HG03060 (cell line): ENCODE results near the gene PIK3IP1.

Experiments used
- ATAC-seq: cut with Tn5 transposase; IDR thresholded peaks from one replicate; pipeline ENCODE4 v1.9.1; 2021; ENCODE audit warnings: low read depth, moderate number of reproducible peaks; ENCODE audit not compliant: unreplicated experiment

Gene PIK3IP1

DNA sequence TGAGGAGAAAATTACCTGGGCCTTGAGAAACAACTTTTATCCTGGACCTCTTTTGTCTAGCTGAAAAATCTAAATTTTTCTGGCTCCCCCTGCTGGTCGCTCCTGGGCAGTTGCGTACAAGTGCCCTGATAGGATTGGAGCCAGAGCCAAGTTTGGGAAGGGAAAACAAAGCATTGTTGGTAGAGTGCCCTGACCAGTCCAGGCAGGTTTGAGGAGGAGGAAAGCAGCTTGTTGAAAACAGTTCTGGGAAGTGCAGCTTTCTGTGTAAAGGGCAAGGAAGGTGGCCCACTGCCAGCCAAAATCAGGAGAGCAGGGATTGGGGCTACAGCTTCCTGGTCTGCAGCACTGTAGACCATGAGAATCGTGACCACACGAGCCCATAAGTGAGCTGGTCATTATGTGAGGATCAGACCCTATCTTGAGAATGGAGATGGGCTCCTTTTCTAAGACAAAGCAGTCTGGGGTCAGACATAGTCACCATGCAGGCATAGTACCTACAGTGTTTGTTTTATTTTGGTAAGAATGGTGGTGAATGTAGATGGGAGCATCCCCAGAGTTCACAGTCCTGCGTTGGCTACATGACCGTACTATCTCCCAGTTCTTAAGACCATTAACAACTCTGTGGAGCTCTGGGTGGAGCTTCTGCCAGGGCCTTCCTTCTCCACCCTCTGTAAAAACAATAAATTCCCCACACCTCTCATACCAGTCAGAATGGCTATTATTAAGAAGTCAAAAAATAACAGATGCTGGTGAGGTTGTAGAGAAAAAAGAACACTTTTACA, 21.3 kb upstream of the PIK3IP1 start:
- no peak for ATAC-seq

GRCh38 chr22:31308181-31308580, 15.9 kb upstream of the PIK3IP1 start:
- ATAC-seq, result no peak

DNA sequence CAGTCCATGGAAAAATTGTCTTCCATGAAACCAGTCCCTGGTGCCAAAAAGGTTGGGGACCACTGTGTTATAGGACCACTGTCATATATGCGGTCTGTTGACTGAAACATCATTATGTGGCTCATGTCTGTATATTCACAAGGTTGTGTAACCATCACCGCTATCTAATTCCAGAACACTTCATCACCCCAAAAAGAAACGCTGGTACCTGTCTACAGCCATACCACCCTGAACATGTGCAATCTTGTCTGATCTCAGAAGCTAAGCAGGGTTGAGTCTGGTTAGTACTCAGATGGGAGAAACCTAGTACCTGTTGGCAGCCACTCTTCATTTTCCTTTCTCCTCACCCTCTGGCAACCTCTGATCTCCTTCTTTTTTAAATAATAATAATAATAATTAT, 12.9 kb upstream of the PIK3IP1 start:
- ATAC-seq, result no peak

GRCh38 chr22:31302537-31302936, 10.2 kb upstream of the PIK3IP1 start:
- no peak for ATAC-seq

- no peak for ATAC-seq
Observed at GRCh38 chr22:31302006-31302405, 9.7 kb upstream of the PIK3IP1 start.

GRCh38 chr22:31300896-31301295, 8.6 kb upstream of the PIK3IP1 start:
- no peak for ATAC-seq

GRCh38 chr22:31295831-31296657, 3.8 kb upstream of the PIK3IP1 start:
- ATAC-seq, result no peak

DNA sequence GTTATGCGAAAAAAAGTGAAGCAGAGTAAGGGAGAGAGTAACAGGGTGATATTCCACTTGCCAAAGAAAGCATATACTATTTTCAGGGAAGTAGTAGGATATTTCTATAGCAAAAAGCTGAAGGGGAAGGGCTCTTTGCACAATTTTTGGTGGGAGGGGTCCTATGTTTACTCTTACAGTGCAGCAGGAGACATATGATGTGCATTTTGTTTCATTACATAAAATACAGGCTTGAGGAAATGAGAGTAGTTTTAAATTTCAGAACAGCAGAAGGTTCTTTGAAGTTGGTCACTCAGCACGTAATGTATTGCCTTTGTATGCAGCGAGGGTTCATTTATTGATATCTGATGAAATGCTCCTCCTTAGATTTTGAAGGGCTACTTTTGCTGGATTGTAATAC, 3.1 kb upstream of the PIK3IP1 start:
- ATAC-seq, result no peak

DNA sequence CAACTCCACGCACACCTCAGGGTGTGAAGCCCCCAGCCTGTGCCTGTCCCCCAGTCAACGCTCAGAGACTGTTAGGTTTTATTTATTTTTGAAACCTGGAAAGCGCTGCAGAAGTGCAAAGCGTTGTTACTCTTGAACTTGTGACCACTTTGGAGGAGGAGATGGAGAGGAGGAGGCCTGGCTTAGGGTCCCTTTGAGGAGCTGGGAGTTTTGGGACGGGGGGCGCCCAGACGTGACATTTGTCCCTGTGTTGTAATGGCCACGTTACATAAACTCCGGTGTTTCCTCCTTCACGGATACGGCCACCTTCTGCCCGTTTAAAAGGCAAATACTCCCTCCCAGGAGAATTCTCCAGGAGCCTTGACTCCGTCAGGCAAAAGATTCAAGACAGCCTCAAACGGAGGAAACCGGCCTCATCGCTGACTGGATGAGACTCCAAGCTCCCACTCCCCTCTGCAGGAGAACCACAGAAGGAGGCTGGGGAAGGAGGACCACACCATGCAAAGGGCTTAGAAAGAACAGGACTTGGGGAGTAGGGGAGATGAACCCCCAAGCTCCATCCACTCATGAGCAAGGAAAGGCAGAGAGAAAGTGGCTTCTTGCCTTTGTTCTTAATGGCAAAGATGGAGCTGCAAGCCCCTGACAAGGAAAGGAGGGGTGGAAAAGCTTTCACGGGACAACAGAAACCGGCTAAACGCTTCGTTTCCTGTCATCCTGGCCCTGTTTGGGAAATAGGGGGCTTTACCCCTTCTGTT, 630 bp downstream of the PIK3IP1 start:
- ATAC-seq, result no peak

DNA sequence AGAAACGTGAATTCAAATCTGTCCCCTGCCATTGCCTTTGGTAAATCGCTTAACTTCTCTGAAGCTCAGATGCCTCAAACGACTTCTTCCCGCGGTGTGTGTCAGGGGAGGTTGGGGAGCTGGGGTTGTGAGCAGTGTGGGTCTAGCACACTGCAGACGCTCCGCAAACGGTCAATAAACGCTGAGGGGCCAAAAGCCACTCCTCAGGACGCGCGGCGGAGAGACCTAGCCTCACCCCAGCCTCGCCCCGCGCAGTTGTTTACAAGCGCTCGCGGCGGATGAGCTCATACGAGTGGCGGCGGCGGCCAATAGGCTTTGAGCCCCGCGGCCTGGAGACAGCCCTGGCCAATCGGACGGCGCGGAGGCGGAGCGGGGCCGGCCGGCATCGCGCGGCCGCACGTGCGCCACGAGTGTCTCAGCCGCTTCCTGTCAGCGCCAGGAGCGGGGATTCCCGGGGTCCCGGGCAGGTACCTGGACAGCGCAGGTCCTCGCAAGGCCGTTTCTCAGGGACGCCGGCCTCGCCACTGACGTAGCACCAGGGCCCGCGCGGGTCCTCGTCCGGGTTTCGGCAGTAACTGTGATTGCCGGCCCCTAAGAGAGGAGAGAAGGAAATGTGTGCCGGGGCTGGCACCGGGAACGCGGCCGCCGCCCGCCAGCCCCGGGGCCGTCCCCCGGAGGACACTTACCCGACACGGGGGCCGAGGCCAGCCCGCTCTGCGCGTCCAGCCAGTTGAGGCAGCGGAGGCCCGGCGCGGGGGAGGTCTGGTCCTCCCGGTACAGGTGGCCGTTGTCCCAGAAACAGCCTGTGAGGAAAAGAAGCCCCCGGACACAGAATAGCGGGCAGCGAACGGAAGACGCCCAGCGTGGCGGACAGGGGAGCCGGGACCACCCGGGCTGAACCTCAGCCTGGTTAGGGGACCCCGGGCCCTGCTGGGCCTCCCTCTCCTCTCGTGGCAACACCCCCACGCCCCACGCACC, 1.5 kb downstream of the PIK3IP1 start:
- peak; percentile 75 for ATAC-seq

- ATAC-seq, result no peak
Observed at GRCh38 chr22:31289344-31289743, 2.9 kb downstream of the PIK3IP1 start.

- ATAC-seq, result no peak
Observed at GRCh38 chr22:31288496-31289240, 3.6 kb downstream of the PIK3IP1 start.

DNA sequence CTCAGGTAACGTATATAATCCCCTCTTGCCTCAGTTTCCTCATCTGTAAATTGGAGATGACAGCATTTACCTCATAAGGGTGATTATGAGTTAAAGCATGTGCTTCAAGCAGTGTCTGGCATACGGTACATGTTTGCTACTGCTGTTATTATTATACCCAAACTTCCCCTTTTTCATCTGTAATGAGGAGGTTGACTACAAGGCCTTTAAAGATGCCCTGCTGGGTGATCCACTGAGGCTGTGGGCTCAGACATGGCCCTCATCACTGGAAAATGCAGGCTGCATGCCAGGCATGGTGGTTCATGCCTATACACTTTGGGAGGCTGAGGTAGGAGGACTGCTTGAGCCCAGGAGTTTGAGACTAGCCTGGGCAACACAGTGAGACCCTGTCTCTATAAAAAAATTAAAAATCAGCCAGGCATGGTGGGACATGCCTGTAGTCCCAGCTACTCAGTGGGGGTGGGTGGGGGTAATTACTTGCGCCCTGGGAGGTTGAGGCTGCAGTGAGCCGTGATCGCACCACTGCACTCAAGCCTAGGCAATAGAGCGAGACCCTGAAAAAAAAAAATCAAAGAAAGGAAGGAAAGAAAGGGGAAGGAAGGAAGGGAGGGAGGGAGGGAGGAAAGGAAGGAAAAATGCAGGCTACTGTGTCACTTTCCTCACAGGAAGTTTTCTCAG, 4.3 kb downstream of the PIK3IP1 start:
- no peak for ATAC-seq

DNA sequence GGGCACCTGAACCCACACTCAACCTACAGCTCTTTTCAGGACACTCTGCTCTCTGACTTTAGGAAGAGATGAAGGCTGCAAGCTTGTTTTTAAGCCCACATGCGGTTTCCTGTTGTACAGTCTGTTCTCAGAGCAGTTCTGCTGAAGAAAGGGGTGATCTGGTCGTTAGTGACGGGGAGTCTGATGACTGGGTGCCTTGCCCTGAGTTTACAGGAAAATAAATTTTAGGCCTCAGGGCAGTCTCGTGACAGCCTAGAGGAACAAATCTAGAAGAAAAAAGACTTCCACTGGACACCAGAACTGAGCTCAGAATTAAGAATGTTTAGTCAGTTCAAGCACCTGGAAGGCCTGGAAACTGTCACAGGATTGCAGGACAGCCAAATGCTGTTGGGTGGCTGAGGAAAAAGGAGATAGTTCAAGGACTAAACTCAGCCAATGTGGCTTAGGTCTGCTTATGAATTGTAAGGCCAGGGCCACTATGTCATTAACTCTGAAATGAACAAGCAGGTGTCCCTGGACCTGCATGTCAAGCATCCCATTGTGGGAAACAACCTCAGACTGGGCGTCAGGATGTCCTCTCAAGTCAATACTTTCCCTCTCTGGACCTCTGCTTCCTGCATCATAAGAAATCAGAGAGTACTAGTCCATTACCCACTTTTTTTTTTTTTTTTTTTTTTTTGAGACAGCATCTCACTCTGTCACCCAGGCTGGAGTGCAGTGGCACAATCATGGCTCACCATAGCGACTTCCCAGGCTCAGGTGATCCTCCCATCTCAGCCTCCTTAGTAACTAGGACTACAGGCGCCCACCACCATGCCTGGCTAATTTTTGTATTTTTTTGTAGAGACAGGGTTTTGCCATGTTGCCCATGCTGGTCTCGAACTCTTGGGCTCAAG, 5.7 kb downstream of the PIK3IP1 start:
- ATAC-seq, result no peak

DNA sequence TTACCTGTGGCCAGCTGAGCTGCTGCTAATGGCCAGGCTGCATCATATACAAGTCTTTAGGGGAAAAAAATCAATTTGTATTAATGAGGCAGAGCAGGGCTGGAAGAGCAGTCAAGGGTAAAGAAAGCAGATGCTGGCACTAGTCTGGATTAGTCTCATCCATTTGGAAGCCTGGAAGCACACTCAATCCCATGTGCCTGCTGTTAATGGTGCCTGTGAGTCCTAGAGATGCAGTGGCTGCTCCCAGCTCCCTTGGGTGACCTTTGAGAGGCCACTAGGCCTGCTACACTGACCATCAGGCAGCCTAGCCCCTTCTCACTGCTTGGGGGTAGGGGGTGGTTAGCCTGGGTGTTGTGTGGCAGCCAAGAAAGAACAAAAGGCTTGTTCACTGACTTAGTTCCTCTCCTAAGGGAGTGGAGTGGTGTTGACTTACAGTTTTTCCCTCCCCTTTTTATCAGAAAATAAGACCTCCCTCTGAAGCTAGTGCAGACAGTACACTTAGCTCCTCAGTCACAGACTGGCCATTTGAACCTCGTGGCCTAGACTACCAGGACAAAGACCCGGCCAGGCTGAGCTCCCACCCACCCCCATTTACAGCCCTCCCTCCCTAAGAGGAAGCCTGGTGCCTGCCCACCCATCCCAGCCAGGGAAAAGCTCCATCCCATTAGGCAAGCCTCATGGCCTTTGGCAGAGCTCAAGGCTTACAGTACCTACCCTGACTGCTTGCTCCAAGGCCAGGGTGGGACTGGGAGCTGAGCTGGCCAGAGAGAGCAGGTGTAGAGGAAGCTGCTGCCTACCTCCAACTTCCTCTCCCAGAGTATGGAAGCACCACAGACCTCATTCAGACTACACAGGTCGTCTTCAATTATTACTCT, 7.8 kb downstream of the PIK3IP1 start:
- no peak for ATAC-seq

- no peak for ATAC-seq
Observed at GRCh38 chr22:31282748-31283468, 9.4 kb downstream of the PIK3IP1 start.
